Esophagus mucosa (tissue), 1 donor: Measurements from ENCODE around the gene OSBPL9. TPM values are rescaled to one million over a fixed set of nuclear protein-coding genes. Genes with fewer than 3 reads are reported as not detected.

Source experiments
- ATAC-seq: fragments of 200-7000 bp; cut with Tn5 transposase; one replicate; pipeline ENCODE4 v1.9.1; 2020
- total RNA-seq: library from RNA; stranded (reverse); gene quantifications from one replicate; pipeline ENCODE4 v1.2.4, GENCODE V29; 2023
- donor health status: DM: yes; HTN: yes; CAD: no.

OSBPL9 gene
- total RNA-seq, 1 donor from 2014 or later, result 32.5 TPM

DNA sequence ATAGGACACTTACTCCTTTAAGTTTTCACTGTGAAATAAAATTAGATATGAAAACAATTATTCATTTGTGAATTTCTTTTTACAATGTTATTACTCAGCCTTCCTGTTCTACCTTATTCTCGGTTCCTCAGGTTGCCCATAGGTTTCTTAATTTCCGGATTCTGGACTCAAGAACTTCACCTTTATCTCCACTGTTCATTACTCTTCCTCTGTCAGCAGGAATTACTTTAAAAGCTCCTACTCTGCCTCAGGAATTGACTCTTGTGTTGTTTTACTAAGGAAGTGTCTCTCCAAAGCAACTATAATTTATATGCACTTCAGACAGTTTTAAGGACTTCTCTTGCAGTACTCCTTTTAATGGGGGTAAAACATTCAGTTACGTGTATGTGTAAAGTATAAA lies 123.8 kb downstream of the OSBPL9 start:
- no peak for ATAC-seq

DNA sequence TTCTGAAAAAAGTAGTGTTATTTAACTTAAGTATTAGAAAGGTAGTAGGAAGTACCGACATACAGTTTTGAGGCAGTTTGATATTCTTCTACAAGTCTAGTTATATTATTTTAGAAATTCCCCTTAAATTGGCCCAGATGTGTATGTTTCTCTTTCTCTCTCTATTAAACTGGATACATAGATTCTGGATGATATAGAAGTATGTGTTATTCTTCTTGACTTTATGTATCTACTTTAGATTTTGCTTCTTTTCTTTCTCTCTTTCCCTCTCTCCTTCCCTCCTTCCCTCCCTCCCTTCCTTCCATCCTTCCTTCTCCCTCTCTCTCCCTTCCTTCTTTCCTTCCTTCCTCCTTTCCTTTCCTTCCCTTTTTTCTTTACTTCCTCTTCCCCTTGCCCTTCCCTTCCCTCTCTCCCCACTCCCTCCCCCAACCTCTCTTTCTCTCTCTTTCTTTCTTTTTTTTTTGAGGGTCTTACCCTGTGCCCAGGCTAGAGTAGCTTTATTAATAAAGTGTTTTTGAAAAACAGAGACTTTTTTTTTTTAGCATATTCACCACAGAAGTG lies 124.3 kb downstream of the OSBPL9 start:
- no peak for ATAC-seq

DNA sequence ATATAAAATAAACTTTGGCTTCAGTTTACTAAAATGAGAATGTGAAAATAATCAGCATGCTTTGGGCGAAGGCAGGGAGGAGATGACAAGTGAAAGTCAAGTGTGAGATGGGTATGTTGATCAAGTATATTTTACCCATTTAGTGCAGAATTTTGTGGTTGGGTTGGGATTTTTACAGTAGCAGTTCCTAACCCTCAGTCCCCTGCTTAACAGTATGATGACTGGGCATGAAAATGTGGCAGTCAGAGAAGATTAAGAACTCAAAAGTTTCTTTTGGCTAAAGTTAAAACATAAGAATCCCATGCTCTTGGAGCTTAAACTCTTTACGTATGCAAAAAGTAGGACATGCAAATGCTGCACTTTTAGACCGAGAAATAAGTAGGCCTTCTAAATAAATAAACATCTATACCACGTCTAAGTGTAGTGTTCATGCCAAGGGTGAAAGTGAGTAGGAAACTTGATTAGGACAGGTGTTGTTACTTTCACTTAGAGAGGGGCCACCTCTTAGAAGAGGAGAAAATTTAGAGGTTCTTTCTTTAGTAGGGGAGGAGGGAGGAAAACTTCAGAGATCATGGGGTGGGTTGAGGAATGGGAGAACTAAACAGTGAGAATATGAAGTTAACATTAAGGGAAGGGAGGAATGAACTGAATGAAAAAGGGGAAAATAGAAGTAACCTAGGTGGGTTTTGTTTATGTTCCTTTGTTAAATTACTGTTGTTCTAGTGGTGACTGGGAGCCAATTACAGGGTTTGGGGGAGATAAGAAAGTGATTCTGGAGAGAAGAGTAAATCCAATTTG lies 127.8 kb downstream of the OSBPL9 start:
- no peak for ATAC-seq

DNA sequence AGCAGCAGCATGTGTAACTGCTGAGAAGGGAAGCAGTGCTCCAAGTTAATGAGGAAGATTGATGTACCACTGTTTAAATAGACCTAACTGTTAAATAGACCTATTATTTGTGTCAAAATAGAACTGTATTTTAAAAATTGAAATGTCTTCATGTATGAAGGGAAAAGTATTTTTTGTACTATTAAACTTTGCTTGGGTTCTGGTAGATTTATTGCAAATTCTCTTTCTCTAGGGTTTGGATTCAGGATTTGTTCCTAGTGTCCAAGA lies 128.3 kb downstream of the OSBPL9 start:
- no peak for ATAC-seq

DNA sequence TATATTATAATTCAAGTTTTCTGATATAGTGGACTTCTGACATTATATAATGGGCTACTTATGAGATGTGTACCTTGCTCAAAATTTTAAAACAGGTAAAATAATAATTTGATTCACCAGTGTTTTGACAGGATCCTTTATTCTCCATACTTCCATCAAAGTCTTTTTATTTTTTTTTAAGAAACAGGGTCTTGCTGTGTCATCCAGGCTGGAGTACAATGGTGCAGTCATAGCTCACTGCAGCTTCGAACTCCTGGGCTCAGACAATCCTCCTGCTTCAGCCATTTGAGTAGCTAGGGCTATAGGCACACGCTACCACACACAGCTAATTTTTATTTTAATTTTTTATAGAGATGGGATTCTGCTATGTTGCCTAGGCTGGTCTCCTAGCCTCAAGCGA lies 132.3 kb downstream of the OSBPL9 start:
- ATAC-seq, result no peak

DNA sequence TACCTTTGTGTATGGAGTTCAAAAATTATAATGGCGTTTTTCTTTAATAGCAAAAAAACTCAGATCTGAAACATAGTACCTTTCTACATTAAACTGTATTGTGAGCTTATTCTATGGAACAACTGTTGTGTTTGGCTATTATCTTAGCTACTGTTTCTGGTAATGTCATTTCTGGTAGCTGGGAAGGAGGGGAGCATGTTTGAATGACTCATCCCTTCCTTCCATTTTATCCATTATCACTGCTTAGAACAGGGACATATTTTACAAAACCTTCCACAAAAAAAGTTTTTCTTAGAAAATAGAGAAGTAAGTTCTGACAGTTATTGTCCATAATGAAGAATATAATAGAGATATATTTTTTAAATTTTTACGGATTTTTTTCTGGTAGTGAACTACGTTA lies 133.3 kb downstream of the OSBPL9 start:
- no peak for ATAC-seq

DNA sequence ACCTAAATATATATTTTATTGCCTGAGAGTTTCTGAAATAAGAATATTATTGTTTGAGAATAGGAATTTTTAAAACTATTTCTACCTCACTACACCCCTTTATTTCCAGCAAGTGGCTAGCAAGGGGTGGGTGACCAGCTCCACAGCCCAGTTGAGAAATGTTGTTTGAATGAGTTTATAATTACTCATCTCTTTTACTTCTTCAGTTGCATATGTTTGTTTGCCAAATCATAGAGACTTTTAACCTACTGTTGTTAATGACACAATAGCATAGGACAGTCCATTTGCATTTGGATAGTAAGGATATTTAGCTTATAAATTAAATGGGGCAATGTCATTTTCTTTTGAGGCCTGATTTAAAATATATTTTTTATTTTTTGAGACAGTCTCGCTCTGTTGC lies 133.8 kb downstream of the OSBPL9 start:
- ATAC-seq, result no peak

DNA sequence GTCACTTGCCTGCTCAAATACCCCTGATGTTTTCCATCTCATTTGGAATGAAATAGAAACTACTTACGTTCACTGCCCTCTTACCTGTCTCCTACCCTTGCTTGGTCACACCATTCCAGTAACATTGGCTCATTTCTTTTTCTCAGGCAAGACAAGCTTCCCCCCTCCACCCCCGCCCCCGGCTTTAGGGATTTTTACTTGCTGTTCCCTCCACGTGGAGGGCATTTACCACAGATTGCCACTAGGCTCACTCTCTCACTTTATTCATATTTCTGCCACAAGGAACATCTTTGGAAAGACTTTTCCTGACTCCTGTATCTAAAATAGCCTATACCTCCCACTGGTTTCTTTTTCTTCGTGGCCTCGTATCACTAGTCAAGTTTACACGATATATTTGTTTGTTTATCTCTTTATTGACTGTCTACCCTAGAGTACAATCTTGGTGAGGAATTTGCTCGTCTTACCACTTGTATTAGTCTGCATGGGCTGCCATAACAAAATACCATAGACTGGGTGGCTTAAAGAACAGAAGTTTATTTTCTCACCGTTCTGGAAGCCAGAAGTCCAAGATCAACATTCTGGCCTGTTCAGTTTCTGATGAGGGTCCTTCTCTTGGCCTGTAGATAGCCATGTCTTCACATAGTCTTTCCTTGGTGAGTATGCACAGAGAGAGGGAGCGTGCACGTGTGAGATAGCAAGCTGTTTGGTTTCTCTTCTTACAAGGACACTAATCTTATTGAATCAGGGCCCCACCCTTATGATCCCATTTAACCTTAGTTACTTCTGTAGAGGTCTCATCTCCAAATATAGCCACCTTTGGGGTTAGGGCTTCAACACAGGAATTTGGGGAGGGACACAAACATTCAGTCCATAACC lies 135.4 kb downstream of the OSBPL9 start:
- no peak for ATAC-seq

DNA sequence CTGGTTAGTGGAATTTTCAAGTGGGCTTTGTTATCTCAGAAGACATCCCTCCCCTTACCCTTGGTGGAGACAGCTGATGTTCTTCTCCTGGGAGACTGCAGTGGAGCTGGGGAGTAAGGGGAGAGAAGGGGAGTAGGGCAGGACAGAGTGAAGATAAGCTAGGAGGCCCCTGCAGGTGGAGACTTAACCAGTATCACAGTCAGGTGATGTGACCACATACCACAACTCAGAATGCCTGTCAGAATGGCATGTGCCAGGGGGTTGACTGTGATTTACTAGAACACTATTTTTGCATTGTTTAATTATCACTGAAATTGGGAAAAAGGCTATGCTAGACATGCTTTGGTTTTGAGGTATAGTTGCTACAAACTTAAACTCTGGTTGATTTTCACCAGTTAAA lies 137.1 kb downstream of the OSBPL9 start:
- ATAC-seq, result no peak

DNA sequence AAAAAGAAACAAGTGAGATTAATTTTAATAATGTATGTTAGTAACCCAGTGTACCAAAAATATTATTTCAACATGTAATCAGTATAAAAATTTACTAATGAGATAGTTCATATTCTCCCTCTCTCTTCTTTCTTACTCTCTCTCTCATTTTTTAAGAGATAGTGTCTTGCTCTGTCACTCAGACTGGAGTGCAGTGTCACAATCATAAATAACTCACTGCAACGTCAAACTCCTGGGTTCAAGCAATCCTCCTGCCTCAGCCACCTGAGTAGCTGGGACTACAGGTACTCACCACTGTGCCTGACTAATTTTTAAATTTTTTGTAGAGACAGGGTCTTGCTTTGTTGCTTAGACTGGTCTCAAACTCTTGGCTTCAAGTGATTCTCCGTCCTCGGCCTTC lies 137.8 kb downstream of the OSBPL9 start:
- no peak for ATAC-seq

DNA sequence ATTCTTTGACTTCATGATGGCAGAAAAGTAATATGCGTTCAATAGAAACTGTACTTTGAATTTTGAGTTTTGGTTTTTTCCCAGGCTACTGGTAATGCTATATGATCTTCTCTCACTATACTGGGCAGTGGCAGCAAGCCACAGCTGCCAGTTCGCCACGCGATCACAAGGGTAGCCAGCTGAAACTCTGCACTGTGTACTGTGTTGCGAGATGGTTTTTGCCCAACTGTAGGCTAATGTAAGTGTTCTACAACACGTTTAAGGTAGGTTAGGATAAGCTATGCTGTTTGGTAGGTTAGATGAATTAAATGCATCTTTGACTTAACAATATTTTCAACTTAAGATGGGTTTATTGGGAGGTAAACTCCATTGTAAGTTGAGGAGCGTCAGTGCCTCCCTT lies 138.5 kb downstream of the OSBPL9 start:
- ATAC-seq, result no peak

DNA sequence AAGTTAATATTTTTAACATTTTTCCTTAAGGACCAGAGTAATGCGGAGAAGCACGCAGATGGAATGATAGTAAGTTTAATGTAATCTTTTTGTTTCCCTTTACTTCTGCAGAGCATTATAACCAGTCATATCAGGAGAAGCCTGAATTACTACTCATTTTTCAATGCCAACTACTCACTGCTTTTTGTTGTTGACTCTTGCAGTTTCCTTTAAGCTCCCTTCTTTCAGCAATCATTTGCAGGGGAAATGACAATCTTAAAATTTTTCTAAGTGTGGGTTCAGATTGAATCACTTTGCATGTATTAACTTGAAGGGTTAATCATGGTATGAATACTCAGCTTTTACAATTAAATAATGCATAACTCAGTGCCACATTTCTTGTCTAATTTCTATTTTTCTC lies 139.4 kb downstream of the OSBPL9 start:
- no peak for ATAC-seq

DNA sequence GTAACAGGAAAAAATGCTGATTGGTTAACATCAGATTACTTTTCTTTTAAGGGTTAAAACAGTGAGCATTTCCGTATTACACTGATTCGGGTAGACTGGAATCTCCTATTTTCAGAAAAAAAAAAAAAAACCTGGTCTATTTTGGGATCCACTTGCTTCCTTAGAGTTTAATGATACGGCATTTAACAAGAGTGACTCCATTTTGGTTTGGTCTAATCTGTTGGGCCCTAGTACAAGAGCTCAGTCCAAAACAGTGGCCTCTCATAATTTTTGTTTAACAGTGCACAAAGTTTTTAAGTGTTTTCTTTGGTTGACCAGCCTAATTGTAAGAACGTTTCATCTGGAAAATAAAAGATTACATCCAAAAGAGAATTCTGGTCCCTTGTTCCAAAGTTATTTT lies 141.4 kb downstream of the OSBPL9 start:
- ATAC-seq, result no peak

DNA sequence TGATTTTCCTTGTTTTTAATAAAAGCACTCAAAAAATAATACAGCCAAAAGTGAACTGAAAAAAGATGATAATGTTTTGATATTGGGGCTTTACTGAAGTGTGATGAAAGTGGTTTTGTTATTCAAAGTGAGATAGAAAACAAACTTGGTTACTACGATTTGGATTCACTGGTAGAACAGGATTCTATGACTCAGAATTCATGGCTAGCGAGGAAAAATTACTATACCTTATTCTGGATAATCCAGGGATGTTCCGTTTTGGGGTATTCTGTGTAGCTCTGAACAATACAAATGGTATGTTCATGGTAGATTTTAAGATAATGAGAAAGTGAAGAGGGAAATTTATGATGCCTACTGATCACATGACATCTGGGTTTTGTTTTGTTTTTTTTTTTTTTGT lies 144.0 kb downstream of the OSBPL9 start:
- ATAC-seq, result no peak

DNA sequence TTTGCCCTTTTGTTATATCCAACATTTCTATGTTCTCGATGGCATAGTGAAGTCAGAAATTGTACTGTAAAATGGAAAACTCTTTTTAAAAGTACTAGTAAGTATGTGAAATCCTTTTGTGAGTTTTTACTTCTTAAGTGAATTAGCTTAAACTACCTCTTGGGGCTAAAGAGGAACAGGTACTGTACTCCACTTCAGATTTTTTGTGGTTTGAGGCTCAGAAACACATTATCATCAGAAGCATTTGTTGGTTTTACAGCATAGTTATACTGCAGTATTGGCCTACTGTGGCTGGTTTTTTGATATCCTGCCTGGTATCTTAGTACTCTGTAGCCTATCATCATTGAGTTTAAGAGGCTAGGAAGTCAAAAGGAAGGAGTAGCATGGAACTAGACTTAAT lies 144.5 kb downstream of the OSBPL9 start:
- no peak for ATAC-seq

DNA sequence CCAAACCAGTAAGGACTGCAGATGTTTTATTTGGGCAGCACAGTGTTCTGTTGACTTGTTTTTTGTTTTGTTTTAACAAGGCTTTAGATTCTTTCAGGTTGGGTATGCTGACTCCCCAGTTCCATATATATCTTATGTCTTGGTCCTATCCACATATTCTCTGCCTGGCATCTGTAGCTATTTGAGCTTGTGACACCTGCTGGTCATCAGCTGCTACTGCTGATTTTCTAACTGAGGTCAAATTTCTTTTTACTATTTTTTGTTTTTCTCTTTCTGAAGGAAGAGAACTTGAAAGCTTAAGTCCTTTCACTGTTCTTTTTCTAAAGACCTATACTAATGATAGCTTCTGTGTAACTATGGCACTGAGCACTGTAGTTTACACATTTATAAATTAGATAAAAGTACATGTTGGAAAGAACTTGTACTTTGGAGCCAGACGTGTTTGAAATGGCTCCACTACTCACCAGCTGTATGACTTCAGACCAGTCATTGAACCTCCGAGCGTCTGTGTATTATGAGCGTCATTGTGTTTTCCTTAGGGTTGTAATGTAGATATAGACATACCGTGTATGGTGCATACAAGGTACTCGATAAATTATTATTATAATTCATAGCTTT lies 152.2 kb downstream of the OSBPL9 start:
- peak; percentile 73 for ATAC-seq

DNA sequence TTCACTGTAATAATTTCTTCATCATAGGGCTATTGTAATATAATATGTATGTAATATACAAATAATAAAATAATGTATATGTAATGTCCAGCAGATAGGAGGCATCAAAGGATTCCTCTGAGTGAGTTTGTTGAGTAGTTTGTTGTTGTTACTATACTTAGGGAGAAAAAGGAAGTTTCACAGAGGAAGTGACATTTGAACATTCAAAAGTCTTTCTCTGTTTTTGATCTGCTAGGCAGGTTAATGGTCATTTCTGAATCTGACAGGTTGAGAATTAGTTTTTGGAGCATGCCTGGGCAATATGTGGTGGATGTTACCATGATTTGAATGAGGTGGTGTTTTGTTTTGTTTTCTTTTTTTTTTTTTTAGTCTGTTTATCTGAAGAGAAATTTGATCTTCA lies 159.5 kb downstream of the OSBPL9 start:
- no peak for ATAC-seq

DNA sequence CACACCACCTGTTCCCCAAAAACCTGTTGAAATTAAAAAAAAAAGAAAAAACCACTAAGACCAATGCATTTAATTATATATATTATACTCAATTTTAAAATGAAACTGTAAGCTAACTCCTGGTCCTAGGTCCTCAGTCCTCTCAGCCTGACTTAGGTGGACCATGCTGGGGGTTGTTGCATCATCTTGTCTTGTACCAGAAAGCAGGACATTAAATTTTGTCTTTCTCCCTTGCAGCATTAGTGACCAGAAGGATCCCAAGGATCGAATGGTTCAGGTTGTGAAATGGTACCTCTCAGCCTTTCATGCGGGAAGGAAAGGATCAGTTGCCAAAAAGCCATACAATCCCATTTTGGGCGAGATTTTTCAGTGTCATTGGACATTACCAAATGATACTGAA lies 164.0 kb downstream of the OSBPL9 start:
- ATAC-seq, result no peak

DNA sequence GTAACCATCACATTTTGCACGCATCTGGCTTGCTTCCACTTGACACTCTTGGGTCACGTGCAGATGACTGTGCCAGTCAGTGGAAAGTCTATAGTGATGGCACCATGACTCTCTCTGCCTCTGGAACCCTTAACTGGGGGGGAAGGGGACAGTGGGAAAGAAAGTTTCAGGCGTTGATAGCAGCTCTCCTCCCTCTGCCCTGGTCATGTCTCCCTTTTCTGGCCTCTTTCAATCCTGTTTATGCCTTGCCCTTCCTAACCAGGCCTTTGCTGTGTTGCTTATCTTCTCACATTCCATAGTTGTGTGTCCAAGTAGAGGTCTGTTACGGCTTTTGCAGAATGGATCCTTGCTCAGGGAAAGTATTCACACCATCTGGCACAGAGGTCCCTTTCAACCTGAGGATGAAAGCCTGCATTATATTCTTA lies 168.1 kb downstream of the OSBPL9 start:
- no peak for ATAC-seq

DNA sequence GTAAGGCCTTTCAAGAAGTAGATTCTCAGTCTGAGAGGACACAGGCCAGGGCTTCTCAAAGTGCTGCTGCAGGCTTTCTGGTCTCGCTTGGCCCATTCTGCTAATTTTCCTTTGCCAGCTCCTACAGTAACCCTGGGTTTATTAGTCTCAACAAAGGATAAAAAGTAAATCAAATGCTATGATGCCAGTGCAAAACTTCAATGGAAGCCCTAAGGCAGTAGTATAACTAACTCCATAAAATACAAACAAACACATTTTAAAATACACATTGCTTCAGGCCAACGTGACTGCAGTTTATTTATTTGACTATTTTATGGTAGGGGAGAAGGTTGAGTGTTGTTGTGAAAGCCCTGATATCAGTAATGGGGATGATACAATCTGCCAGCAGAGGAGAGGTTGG lies 172.0 kb downstream of the OSBPL9 start:
- ATAC-seq, result no peak

DNA sequence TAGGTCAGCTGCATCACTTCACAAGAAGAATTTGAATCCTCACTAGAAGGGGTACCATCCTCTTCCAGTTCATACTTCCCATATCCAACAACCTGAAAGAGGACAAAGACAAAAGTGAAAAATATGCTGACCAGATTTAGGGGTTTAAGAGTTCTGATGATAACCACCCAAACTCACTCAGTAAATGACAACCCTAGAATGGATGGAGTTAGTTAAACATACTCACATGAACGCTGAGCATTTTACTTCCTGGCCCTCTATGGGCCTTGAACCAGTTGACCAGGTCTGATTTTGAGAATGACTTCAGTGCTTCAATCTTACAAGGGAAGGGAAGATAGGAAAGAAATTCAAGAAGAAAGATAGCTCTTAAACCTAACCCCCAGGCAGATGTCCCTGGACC lies 172.4 kb downstream of the OSBPL9 start:
- ATAC-seq, result no peak

DNA sequence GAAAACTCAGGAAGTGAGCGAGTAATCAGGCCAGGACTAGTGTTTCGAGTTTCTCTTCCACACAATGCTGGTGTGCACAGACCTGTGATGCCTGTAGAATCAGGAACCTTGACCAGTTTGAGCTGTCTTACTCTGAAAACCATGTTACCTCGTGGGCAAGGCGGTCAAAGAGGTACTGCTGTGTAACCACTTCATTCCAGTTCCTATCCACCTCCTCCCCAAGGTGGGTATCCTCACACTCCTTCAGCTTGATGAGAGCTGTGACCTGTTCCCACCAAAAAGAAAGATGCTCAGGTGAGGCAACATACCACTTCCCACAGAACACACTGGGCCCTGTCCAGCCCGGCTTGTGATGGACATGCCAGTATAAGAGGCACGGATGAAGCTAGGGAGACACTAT lies 173.5 kb downstream of the OSBPL9 start:
- ATAC-seq, result peak; percentile 11

DNA sequence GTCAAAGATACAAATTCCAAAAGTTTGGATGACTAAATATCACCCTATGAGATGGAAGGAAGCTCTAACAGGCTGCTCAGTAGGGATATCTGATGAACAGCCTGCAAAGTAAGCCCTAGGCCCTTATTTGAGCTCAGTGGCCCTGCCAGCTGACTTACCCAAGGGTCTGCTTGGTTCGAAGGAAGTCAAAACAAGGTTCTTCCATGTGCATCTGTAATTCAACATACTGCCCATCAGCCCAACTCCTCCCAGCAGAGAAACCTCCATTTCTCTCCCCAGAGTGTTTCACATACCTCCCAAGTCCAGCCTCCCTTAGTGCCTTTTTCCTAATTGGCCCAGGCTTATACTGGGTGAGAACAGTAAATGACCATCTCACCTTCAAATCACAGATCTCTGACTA lies 175.0 kb downstream of the OSBPL9 start:
- ATAC-seq, result no peak

DNA sequence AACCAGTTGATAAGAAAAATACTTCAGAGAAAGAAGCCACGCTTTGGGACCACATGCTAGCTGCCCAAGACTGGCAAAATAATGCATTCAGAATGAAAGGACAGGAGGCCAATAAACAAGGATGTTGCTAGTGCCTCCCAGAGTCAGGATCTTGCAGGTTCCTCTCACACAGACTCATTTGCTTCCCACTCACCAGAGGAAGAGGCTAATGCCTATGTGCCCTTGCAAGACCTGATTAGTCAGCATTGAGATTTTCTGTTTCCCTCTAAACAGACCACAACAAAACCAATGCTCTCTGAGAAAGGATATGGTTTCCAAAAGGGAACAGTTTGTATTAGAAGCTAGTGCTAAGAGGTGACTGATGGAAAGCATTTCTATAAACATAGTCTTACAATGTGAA lies 176.0 kb downstream of the OSBPL9 start:
- no peak for ATAC-seq
